H1 (cell line): Measurements from ENCODE around the gene CTU1. TPM values are rescaled to one million over a fixed set of nuclear protein-coding genes. Genes with fewer than 3 reads are reported as not detected.

Source experiments
- CTCF ChIA-PET: fragments of 300-600 bp; sonication (Branson Sonifier 250); formaldehyde crosslinking; loops from one replicate; lab custom pipeline; 2021; ENCODE audit not compliant: partially characterized antibody; lab: Charles Lee
- POLR2A ChIA-PET: fragments of 300-600 bp; sonication (Branson Sonifier 250); formaldehyde crosslinking; loops from one replicate; lab custom pipeline; 2021; ENCODE audit warnings: inconsistent platforms; ENCODE audit not compliant: partially characterized antibody; lab: Charles Lee
- DNase-seq, 2 experiments: peaks; one replicate each; pipeline versions ENCODE4 v3.0.0 to v3.0.0-alpha.2; 2010 to 2022; ENCODE audit warnings: low spot score in 2 of 2, low read depth in 1 of 2, mixed read lengths in 1 of 2
- FAIRE-seq: peaks from 2 replicates; lab custom pipeline; 2011; peaks lifted over from hg19 to GRCh38; lab: Jason Lieb, UNC
- H2AFZ ChIP-seq: 2 replicates; pipeline ENCODE4 v1.8.1; 2012; ENCODE audit warnings: low read length, inconsistent platforms
- H2AK5ac ChIP-seq: 2 replicates; pipeline ENCODE4 v1.6.1; 2013; ENCODE audit warnings: low read depth, low read length
- H2BK120ac ChIP-seq: replicated peaks from 2 replicates; pipeline ENCODE3; 2013; ENCODE audit warnings: low read depth, low read length, inconsistent platforms
- H2BK12ac ChIP-seq: 2 replicates; pipeline ENCODE4 v1.6.1; 2013; ENCODE audit warnings: low read depth, low read length
- H2BK15ac ChIP-seq: 2 replicates; pipeline ENCODE4 v1.6.1; 2013; ENCODE audit warnings: low read length
- H2BK20ac ChIP-seq: 2 replicates; pipeline ENCODE4 v1.6.1; 2013; ENCODE audit warnings: low read length
- H2BK5ac ChIP-seq: 2 replicates; pipeline ENCODE4 v1.6.1; 2013; ENCODE audit warnings: low read depth, low read length
- H3K14ac ChIP-seq: 2 replicates; pipeline ENCODE4 v1.6.1; 2013; ENCODE audit warnings: inconsistent platforms; ENCODE audit not compliant: insufficient read length
- H3K18ac ChIP-seq: 2 replicates; pipeline ENCODE4 v1.6.1; 2013; ENCODE audit warnings: low read length; ENCODE audit errors: extremely low read depth
- H3K23ac ChIP-seq: 2 replicates; pipeline ENCODE4 v1.6.1; 2013; ENCODE audit warnings: inconsistent platforms; ENCODE audit not compliant: insufficient read length
- H3K23me2 ChIP-seq: 2 replicates; pipeline ENCODE4 v1.6.1; 2013; ENCODE audit warnings: low read depth, low read length
- H3K27ac ChIP-seq: 2 replicates; pipeline ENCODE4 v1.6.1; 2011; ENCODE audit warnings: low read depth, low read length, inconsistent platforms
- H3K27me3 ChIP-seq, 4 experiments: replicated peaks in 1 of 4; 1 replicate in 1 of 4; 2 replicates in 3 of 4; pipeline versions ENCODE4 v1.6.1 to v1.8.1; 2011 to 2013; ENCODE audit warnings: low read length in 3 of 4, mild to moderate bottlenecking in 3 of 4, inconsistent platforms in 2 of 4, mixed read lengths in 2 of 4, moderate library complexity in 1 of 4; ENCODE audit not compliant: control insufficient read depth in 3 of 4, insufficient read depth in 3 of 4; ENCODE audit errors: extremely low read depth in 1 of 4
- H3K36me3 ChIP-seq, 4 experiments: 2 replicates each; pipeline versions ENCODE4 v1.6.1 to v1.8.1; 2011 to 2013; ENCODE audit warnings: mild to moderate bottlenecking in 4 of 4, low read length in 3 of 4, moderate library complexity in 2 of 4, control low read depth in 1 of 4, inconsistent platforms in 1 of 4; ENCODE audit not compliant: insufficient read depth in 4 of 4, control insufficient read depth in 2 of 4
- H3K4ac ChIP-seq: replicated peaks from 2 replicates; pipeline ENCODE3; 2013; ENCODE audit warnings: low read length, low read depth, mixed read lengths, inconsistent platforms; ENCODE audit not compliant: insufficient read length
- H3K4me1 ChIP-seq, 4 experiments: replicated peaks in 1 of 4; 1 replicate in 1 of 4; 2 replicates in 3 of 4; pipeline versions ENCODE4 v1.6.1 to v1.8.1; 2011 to 2013; ENCODE audit warnings: low read length in 3 of 4, inconsistent platforms in 2 of 4, mixed read lengths in 1 of 4; ENCODE audit not compliant: insufficient read depth in 4 of 4, control insufficient read depth in 3 of 4
- H3K4me2 ChIP-seq, 2 experiments: 2 replicates each; pipeline versions ENCODE4 v1.6.1 to v1.8.1; 2011 to 2013; ENCODE audit warnings: low read depth in 2 of 2, low read length in 2 of 2, control low read depth in 1 of 2, inconsistent platforms in 1 of 2, mild to moderate bottlenecking in 1 of 2; ENCODE audit not compliant: insufficient read depth in 1 of 2
- H3K4me3 ChIP-seq, 4 experiments: fragments of 200-600, 300-600 bp in 1 of 4; sonication (generic), shearing (Covaris generic), sonication (Bioruptor Twin) in 1 of 4; 2 replicates each; pipeline versions ENCODE4 v1.5.1 to v1.8.1; 2011 to 2016; ENCODE audit warnings: low read length in 4 of 4, low read depth in 3 of 4, control low read depth in 2 of 4, inconsistent platforms in 2 of 4, mild to moderate bottlenecking in 2 of 4, mixed read lengths in 1 of 4, moderate library complexity in 1 of 4; ENCODE audit not compliant: insufficient read depth in 2 of 4; ENCODE audit errors: extremely low read depth in 1 of 4
- H3K56ac ChIP-seq: replicated peaks from 2 replicates; pipeline ENCODE3; 2013; ENCODE audit warnings: low read depth, mild to moderate bottlenecking, mixed read lengths, low read length, inconsistent platforms; ENCODE audit not compliant: insufficient read length
- H3K79me1 ChIP-seq: 2 replicates; pipeline ENCODE4 v1.6.1; 2013; ENCODE audit warnings: low read depth, low read length, control low read depth
- H3K79me2 ChIP-seq, 2 experiments: 2 replicates each; pipeline versions ENCODE4 v1.6.1 to v1.8.1; 2012 to 2013; ENCODE audit warnings: low read length in 2 of 2, mild to moderate bottlenecking in 2 of 2, inconsistent platforms in 1 of 2; ENCODE audit not compliant: insufficient read depth in 2 of 2, control insufficient read depth in 1 of 2
- H3K9ac ChIP-seq, 4 experiments: replicated peaks in 1 of 4; 1 replicate in 1 of 4; 2 replicates in 3 of 4; pipeline versions ENCODE4 v1.6.1 to v1.8.1; 2011 to 2013; ENCODE audit warnings: low read depth in 3 of 4, low read length in 3 of 4, control low read depth in 2 of 4, mild to moderate bottlenecking in 2 of 4, moderate library complexity in 2 of 4, inconsistent platforms in 1 of 4; ENCODE audit errors: extremely low read depth in 1 of 4
- H3K9me3 ChIP-seq, 2 experiments: 2 replicates each; pipeline versions ENCODE4 v1.6.1 to v1.8.1; 2012 to 2013; ENCODE audit warnings: mild to moderate bottlenecking in 2 of 2, moderate library complexity in 2 of 2, control low read depth in 1 of 2, inconsistent platforms in 1 of 2, low read depth in 1 of 2, low read length in 1 of 2, mixed read lengths in 1 of 2; ENCODE audit not compliant: insufficient read depth in 2 of 2
- H4K20me1 ChIP-seq, 2 experiments: replicated peaks in 1 of 2; 2 replicates each; pipeline versions ENCODE3 to v1.8.1; 2011 to 2013; ENCODE audit warnings: inconsistent platforms in 2 of 2, low read length in 2 of 2, mild to moderate bottlenecking in 1 of 2; ENCODE audit not compliant: insufficient read depth in 2 of 2, control insufficient read depth in 1 of 2
- H4K5ac ChIP-seq: 2 replicates; pipeline ENCODE4 v1.6.1; 2013; ENCODE audit warnings: low read length, low read depth, mixed read lengths, inconsistent platforms; ENCODE audit not compliant: insufficient read length
- H4K8ac ChIP-seq: 2 replicates; pipeline ENCODE4 v1.8.0; 2013; ENCODE audit warnings: mild to moderate bottlenecking, moderate library complexity, low read length, inconsistent platforms; ENCODE audit not compliant: insufficient read depth; ENCODE audit errors: extremely low read depth
- H4K91ac ChIP-seq: replicated peaks from 2 replicates; pipeline ENCODE3; 2013; ENCODE audit warnings: low read length, mixed read lengths, inconsistent platforms; ENCODE audit not compliant: insufficient read length
- EGR1 ChIP-seq: IDR thresholded peaks from 2 replicates; pipeline ENCODE4 v1.6.1; 2011; ENCODE audit warnings: low read depth, low read length, borderline replicate concordance
- JUND ChIP-seq: IDR thresholded peaks from 2 replicates; pipeline ENCODE4 v1.6.1; 2011; ENCODE audit warnings: mild to moderate bottlenecking, improper control_type of control experiment, low read length
- POLR2AphosphoS5 ChIP-seq: IDR thresholded peaks from 2 replicates; pipeline ENCODE4 v1.6.1; 2011; ENCODE audit warnings: low read depth, low read length
- WGBS, 2 experiments: shearing (Covaris generic) in 1 of 2; methylation state at CpG; one replicate each; pipeline versions ENCODE4 v1.1.6 to v1.1.7; 2013 to 2015; ENCODE audit warnings: low lambda C conversion rate in 2 of 2, mixed read lengths in 2 of 2, inconsistent platforms in 1 of 2, low coverage in 1 of 2, missing lambda C conversion rate in 1 of 2; ENCODE audit not compliant: insufficient replicate concordance in 2 of 2, insufficient coverage in 1 of 2, insufficient read length in 1 of 2; ENCODE audit errors: extremely low coverage in 1 of 2, missing lambda C conversion rate in 1 of 2; 5-methylcytosine and 5-hydroxymethylcytosine counted together
- polyA plus RNA-seq, 7 experiments: library from polyadenylated mRNA; depleted of rRNA in 3 of 7; stranded (reverse) in 5 of 7; unstranded in 2 of 7; fragments of >200 nt in 5 of 7; fragments of 200-250 nt in 2 of 7; gene quantifications; 1 replicate in 5 of 7; 2 replicates in 1 of 7; 4 replicates in 1 of 7; pipeline versions ENCODE4 v1.2.1 to v1.2.3, GENCODE V29; 2011 to 2013; ENCODE audit warnings: missing spikeins in 2 of 7, mixed read lengths in 2 of 7
- total RNA-seq: library from RNA; stranded (reverse); fragmentation: NEBNext Ultra II Directional; extraction: Animal tissue kit (Norgen Biotek cat#: 25700); gene quantifications from 2 replicates; pipeline ENCODE4 v1.2.1, GENCODE V29; 2021

Gene CTU1
- total and polyA plus RNA-seq, 2 of the 8 experiments (the other 6 are each of a cell fraction or from before 2014, with no cell fraction given): 4.6 to 7.2 TPM

DNA sequence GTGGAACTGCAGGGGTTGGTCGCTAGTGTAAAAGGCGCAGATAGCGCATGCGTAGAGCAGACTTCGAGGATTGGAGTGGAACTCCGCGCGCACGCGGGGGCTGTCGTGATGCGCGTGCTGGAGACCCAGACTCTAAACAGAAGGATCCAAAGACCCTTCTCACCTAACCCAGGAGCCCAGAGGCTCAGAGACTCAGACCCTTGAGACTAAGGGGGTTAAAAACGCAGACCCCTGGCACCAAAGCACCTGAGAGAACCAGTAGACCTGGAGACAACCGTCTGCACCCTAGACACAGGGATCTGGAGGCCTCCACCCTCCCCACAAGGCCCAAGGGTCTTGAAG is 567 bp upstream of the CTU1 start:
- POLR2A ChIA-PET: interaction anchor here (0.7 to 0.8 kb wide), 2 partner anchors 12 to 299 kb away, joined by 3 read pairs; no protein-coding TSS in a partner anchor
- no peak overlapping the region for H3K14ac ChIP-seq
- H2AFZ ChIP-seq: no peak overlapping the region; the same call in 1 of the 2 replicates
- no peak overlapping the region for H4K5ac ChIP-seq
- no peak overlapping the region for H3K4ac ChIP-seq
- H3K23me2 ChIP-seq: peaks cover 11% of the 10 kb centered on the region
- peak overlapping the region; percentile 88 to 89 for H3K4me2 ChIP-seq
- no peaks in the 10 kb centered on the region for H3K9me3 ChIP-seq
- H2BK120ac ChIP-seq: no peak overlapping the region
- H2BK15ac ChIP-seq: no peak overlapping the region
- H3K56ac ChIP-seq: no peak overlapping the region
- FAIRE-seq: no peak
- DNase-seq: no peak
- H3K9ac ChIP-seq: no peak overlapping the region
- CTCF ChIA-PET: interaction anchor here (1.5 kb wide), 1 partner anchor 49 kb away, joined by 4 read pairs; no protein-coding TSS in a partner anchor
- H2AK5ac ChIP-seq: no peak overlapping the region
- H3K79me1 ChIP-seq: peaks cover 4% of the 10 kb centered on the region
- no peak overlapping the region for H3K23ac ChIP-seq
- H4K8ac ChIP-seq: no peak overlapping the region
- peaks cover 0 to 7% (median 1%) of the 10 kb centered on the region in 4 experiments; a peak in 2 of 8 replicates for H3K36me3 ChIP-seq
- TF ChIP-seq EGR1 (no peak), POLR2AphosphoS5 (no peak), JUND (no peak)
- H4K20me1 ChIP-seq: peaks cover 2 to 6% of the 10 kb centered on the region in 2 experiments
- no peak overlapping the region for H2BK5ac ChIP-seq
- H2BK12ac ChIP-seq: no peak overlapping the region
- peaks cover 0 to 6% (median 0%) of the 10 kb centered on the region in 4 experiments; a peak in 3 of 7 replicates for H3K4me1 ChIP-seq
- no peak overlapping the region for H3K27ac ChIP-seq
- H4K91ac ChIP-seq: no peak overlapping the region
- H3K79me2 ChIP-seq: no peaks in the 10 kb centered on the region
- 8% methylated on average over 15 of the region's 15 CpGs; no CpG with 5 or more reads in 1 of the 2 experiments for WGBS, 2 experiments
- H3K4me3 ChIP-seq: peak overlapping the region; percentile 36 to 92 (median 81); a peak in 7 of 8 replicates
- H3K27me3 ChIP-seq: peaks cover 0 to 13% (median 0%) of the 10 kb centered on the region in 4 experiments; a peak in 3 of 7 replicates
- no peak overlapping the region for H3K18ac ChIP-seq
- H2BK20ac ChIP-seq: no peak overlapping the region
